B cell (primary cell): ENCODE data around the gene AHCTF1.
"Not testable (repeated sequence)": the region's sequence is repeated elsewhere in the genome, so short reads cannot be mapped to it uniquely, and the experiment has no call there.

ENCODE experiments used
- CTCF ChIP-seq: fragments of 200-600 bp; IDR thresholded peaks from one replicate; pipeline ENCODE4 v1.8.0; 2022; ENCODE audit warnings: antibody characterized with exemption, mild to moderate bottlenecking
- EZH2 ChIP-seq: IDR thresholded peaks from 2 replicates; pipeline ENCODE4 v1.6.1; 2012; ENCODE audit warnings: borderline replicate concordance, low read depth, mild to moderate bottlenecking, moderate library complexity, low read length; ENCODE audit not compliant: insufficient read depth, poor library complexity, severe bottlenecking

- TF ChIP-seq EZH2, CTCF: not testable (repeated sequence)
Measured at GRCh38 chr1:246840761-246841160, 91.0 kb downstream of the AHCTF1 start.
